H1 (cell line): ENCODE measurements around the gene HNF4A. TPM values are rescaled to one million over a fixed set of nuclear protein-coding genes. Genes with fewer than 3 reads are reported as not detected.

Experiments used
- CTCF ChIA-PET: fragments of 300-600 bp; sonication (Branson Sonifier 250); formaldehyde crosslinking; loops from one replicate; lab custom pipeline; 2021; ENCODE audit not compliant: partially characterized antibody; lab: Charles Lee
- POLR2A ChIA-PET: fragments of 300-600 bp; sonication (Branson Sonifier 250); formaldehyde crosslinking; loops from one replicate; lab custom pipeline; 2021; ENCODE audit warnings: inconsistent platforms; ENCODE audit not compliant: partially characterized antibody; lab: Charles Lee
- DNase-seq, 2 experiments: peaks; one replicate each; pipeline versions ENCODE4 v3.0.0 to v3.0.0-alpha.2; 2010 to 2022; ENCODE audit warnings: low spot score in 2 of 2, low read depth in 1 of 2, mixed read lengths in 1 of 2
- FAIRE-seq: peaks from 2 replicates; lab custom pipeline; 2011; peaks lifted over from hg19 to GRCh38; lab: Jason Lieb, UNC
- H2AFZ ChIP-seq: 2 replicates; pipeline ENCODE4 v1.8.1; 2012; ENCODE audit warnings: low read length, inconsistent platforms
- H2AK5ac ChIP-seq: 2 replicates; pipeline ENCODE4 v1.6.1; 2013; ENCODE audit warnings: low read depth, low read length
- H2BK120ac ChIP-seq: replicated peaks from 2 replicates; pipeline ENCODE3; 2013; ENCODE audit warnings: low read depth, low read length, inconsistent platforms
- H2BK12ac ChIP-seq: 2 replicates; pipeline ENCODE4 v1.6.1; 2013; ENCODE audit warnings: low read depth, low read length
- H2BK15ac ChIP-seq: 2 replicates; pipeline ENCODE4 v1.6.1; 2013; ENCODE audit warnings: low read length
- H2BK20ac ChIP-seq: 2 replicates; pipeline ENCODE4 v1.6.1; 2013; ENCODE audit warnings: low read length
- H2BK5ac ChIP-seq: 2 replicates; pipeline ENCODE4 v1.6.1; 2013; ENCODE audit warnings: low read depth, low read length
- H3K14ac ChIP-seq: 2 replicates; pipeline ENCODE4 v1.6.1; 2013; ENCODE audit warnings: inconsistent platforms; ENCODE audit not compliant: insufficient read length
- H3K18ac ChIP-seq: 2 replicates; pipeline ENCODE4 v1.6.1; 2013; ENCODE audit warnings: low read length; ENCODE audit errors: extremely low read depth
- H3K23ac ChIP-seq: 2 replicates; pipeline ENCODE4 v1.6.1; 2013; ENCODE audit warnings: inconsistent platforms; ENCODE audit not compliant: insufficient read length
- H3K23me2 ChIP-seq: 2 replicates; pipeline ENCODE4 v1.6.1; 2013; ENCODE audit warnings: low read depth, low read length
- H3K27ac ChIP-seq: 2 replicates; pipeline ENCODE4 v1.6.1; 2011; ENCODE audit warnings: low read depth, low read length, inconsistent platforms
- H3K27me3 ChIP-seq, 4 experiments: replicated peaks in 1 of 4; 1 replicate in 1 of 4; 2 replicates in 3 of 4; pipeline versions ENCODE4 v1.6.1 to v1.8.1; 2011 to 2013; ENCODE audit warnings: low read length in 3 of 4, mild to moderate bottlenecking in 3 of 4, inconsistent platforms in 2 of 4, mixed read lengths in 2 of 4, moderate library complexity in 1 of 4; ENCODE audit not compliant: control insufficient read depth in 3 of 4, insufficient read depth in 3 of 4; ENCODE audit errors: extremely low read depth in 1 of 4
- H3K36me3 ChIP-seq, 4 experiments: 2 replicates each; pipeline versions ENCODE4 v1.6.1 to v1.8.1; 2011 to 2013; ENCODE audit warnings: mild to moderate bottlenecking in 4 of 4, low read length in 3 of 4, moderate library complexity in 2 of 4, control low read depth in 1 of 4, inconsistent platforms in 1 of 4; ENCODE audit not compliant: insufficient read depth in 4 of 4, control insufficient read depth in 2 of 4
- H3K4ac ChIP-seq: replicated peaks from 2 replicates; pipeline ENCODE3; 2013; ENCODE audit warnings: low read length, low read depth, mixed read lengths, inconsistent platforms; ENCODE audit not compliant: insufficient read length
- H3K4me1 ChIP-seq, 4 experiments: replicated peaks in 1 of 4; 1 replicate in 1 of 4; 2 replicates in 3 of 4; pipeline versions ENCODE4 v1.6.1 to v1.8.1; 2011 to 2013; ENCODE audit warnings: low read length in 3 of 4, inconsistent platforms in 2 of 4, mixed read lengths in 1 of 4; ENCODE audit not compliant: insufficient read depth in 4 of 4, control insufficient read depth in 3 of 4
- H3K4me2 ChIP-seq, 2 experiments: 2 replicates each; pipeline versions ENCODE4 v1.6.1 to v1.8.1; 2011 to 2013; ENCODE audit warnings: low read depth in 2 of 2, low read length in 2 of 2, control low read depth in 1 of 2, inconsistent platforms in 1 of 2, mild to moderate bottlenecking in 1 of 2; ENCODE audit not compliant: insufficient read depth in 1 of 2
- H3K4me3 ChIP-seq, 4 experiments: fragments of 200-600, 300-600 bp in 1 of 4; sonication (generic), shearing (Covaris generic), sonication (Bioruptor Twin) in 1 of 4; 2 replicates each; pipeline versions ENCODE4 v1.5.1 to v1.8.1; 2011 to 2016; ENCODE audit warnings: low read length in 4 of 4, low read depth in 3 of 4, control low read depth in 2 of 4, inconsistent platforms in 2 of 4, mild to moderate bottlenecking in 2 of 4, mixed read lengths in 1 of 4, moderate library complexity in 1 of 4; ENCODE audit not compliant: insufficient read depth in 2 of 4; ENCODE audit errors: extremely low read depth in 1 of 4
- H3K56ac ChIP-seq: replicated peaks from 2 replicates; pipeline ENCODE3; 2013; ENCODE audit warnings: low read depth, mild to moderate bottlenecking, mixed read lengths, low read length, inconsistent platforms; ENCODE audit not compliant: insufficient read length
- H3K79me1 ChIP-seq: 2 replicates; pipeline ENCODE4 v1.6.1; 2013; ENCODE audit warnings: low read depth, low read length, control low read depth
- H3K79me2 ChIP-seq, 2 experiments: 2 replicates each; pipeline versions ENCODE4 v1.6.1 to v1.8.1; 2012 to 2013; ENCODE audit warnings: low read length in 2 of 2, mild to moderate bottlenecking in 2 of 2, inconsistent platforms in 1 of 2; ENCODE audit not compliant: insufficient read depth in 2 of 2, control insufficient read depth in 1 of 2
- H3K9ac ChIP-seq, 4 experiments: replicated peaks in 1 of 4; 1 replicate in 1 of 4; 2 replicates in 3 of 4; pipeline versions ENCODE4 v1.6.1 to v1.8.1; 2011 to 2013; ENCODE audit warnings: low read depth in 3 of 4, low read length in 3 of 4, control low read depth in 2 of 4, mild to moderate bottlenecking in 2 of 4, moderate library complexity in 2 of 4, inconsistent platforms in 1 of 4; ENCODE audit errors: extremely low read depth in 1 of 4
- H3K9me3 ChIP-seq, 2 experiments: 2 replicates each; pipeline versions ENCODE4 v1.6.1 to v1.8.1; 2012 to 2013; ENCODE audit warnings: mild to moderate bottlenecking in 2 of 2, moderate library complexity in 2 of 2, control low read depth in 1 of 2, inconsistent platforms in 1 of 2, low read depth in 1 of 2, low read length in 1 of 2, mixed read lengths in 1 of 2; ENCODE audit not compliant: insufficient read depth in 2 of 2
- H4K20me1 ChIP-seq, 2 experiments: replicated peaks in 1 of 2; 2 replicates each; pipeline versions ENCODE3 to v1.8.1; 2011 to 2013; ENCODE audit warnings: inconsistent platforms in 2 of 2, low read length in 2 of 2, mild to moderate bottlenecking in 1 of 2; ENCODE audit not compliant: insufficient read depth in 2 of 2, control insufficient read depth in 1 of 2
- H4K5ac ChIP-seq: 2 replicates; pipeline ENCODE4 v1.6.1; 2013; ENCODE audit warnings: low read length, low read depth, mixed read lengths, inconsistent platforms; ENCODE audit not compliant: insufficient read length
- H4K8ac ChIP-seq: 2 replicates; pipeline ENCODE4 v1.8.0; 2013; ENCODE audit warnings: mild to moderate bottlenecking, moderate library complexity, low read length, inconsistent platforms; ENCODE audit not compliant: insufficient read depth; ENCODE audit errors: extremely low read depth
- H4K91ac ChIP-seq: replicated peaks from 2 replicates; pipeline ENCODE3; 2013; ENCODE audit warnings: low read length, mixed read lengths, inconsistent platforms; ENCODE audit not compliant: insufficient read length
- BACH1 ChIP-seq: IDR thresholded peaks from 2 replicates; pipeline ENCODE4 v1.6.1; 2012; ENCODE audit warnings: low read length, improper control_type of control experiment
- GABPA ChIP-seq: IDR thresholded peaks from 2 replicates; pipeline ENCODE4 v1.6.1; 2011; ENCODE audit warnings: mild to moderate bottlenecking, low read length, moderate library complexity, borderline replicate concordance; ENCODE audit not compliant: insufficient read depth
- WGBS, 2 experiments: shearing (Covaris generic) in 1 of 2; methylation state at CpG; one replicate each; pipeline versions ENCODE4 v1.1.6 to v1.1.7; 2013 to 2015; ENCODE audit warnings: low lambda C conversion rate in 2 of 2, mixed read lengths in 2 of 2, inconsistent platforms in 1 of 2, low coverage in 1 of 2, missing lambda C conversion rate in 1 of 2; ENCODE audit not compliant: insufficient replicate concordance in 2 of 2, insufficient coverage in 1 of 2, insufficient read length in 1 of 2; ENCODE audit errors: extremely low coverage in 1 of 2, missing lambda C conversion rate in 1 of 2; 5-methylcytosine and 5-hydroxymethylcytosine counted together
- polyA plus RNA-seq, 7 experiments: library from polyadenylated mRNA; depleted of rRNA in 3 of 7; stranded (reverse) in 5 of 7; unstranded in 2 of 7; fragments of >200 nt in 5 of 7; fragments of 200-250 nt in 2 of 7; gene quantifications; 1 replicate in 5 of 7; 2 replicates in 1 of 7; 4 replicates in 1 of 7; pipeline versions ENCODE4 v1.2.1 to v1.2.3, GENCODE V29; 2011 to 2013; ENCODE audit warnings: missing spikeins in 2 of 7, mixed read lengths in 2 of 7
- total RNA-seq: library from RNA; stranded (reverse); fragmentation: NEBNext Ultra II Directional; extraction: Animal tissue kit (Norgen Biotek cat#: 25700); gene quantifications from 2 replicates; pipeline ENCODE4 v1.2.1, GENCODE V29; 2021

Gene HNF4A
- total and polyA plus RNA-seq, 2 of the 8 experiments (the other 6 are each of a cell fraction or from before 2014, with no cell fraction given), result 0.03 TPM; not detected in 1

DNA sequence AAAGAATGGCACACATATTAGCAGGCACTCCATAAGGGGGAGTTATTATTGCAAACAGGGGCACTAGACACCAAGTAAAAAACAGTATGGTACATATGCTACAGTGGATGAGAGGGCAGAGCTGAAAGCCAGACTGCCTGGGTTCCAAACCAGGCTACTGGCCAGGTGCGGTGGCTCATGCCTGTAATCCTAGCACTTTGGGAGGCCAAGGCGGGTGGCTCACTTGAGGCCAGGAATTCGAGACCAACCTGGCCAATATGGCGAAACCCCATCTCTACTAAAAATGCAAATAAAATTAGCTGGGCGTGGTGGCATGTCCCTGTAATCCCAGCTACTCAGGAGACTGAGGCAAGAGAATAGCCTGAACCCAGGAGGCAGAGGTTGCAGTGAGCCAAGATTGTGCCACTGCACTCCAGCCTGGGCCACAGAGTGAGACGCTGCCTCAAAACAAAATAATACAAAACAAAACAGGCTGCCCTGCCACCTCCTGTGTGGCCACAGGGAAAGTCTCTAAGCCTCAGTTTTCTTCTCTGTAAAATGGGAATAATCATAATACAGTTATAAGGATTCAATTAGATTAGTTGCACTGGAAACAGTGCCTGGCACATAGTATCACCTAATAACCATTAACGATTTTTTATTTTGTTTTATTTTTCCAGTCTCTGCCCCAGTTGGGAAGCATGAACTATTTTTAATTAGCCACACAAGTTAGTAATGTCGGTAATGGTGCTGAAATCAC lies 112.7 kb downstream of the HNF4A start:
- H2AK5ac ChIP-seq, result no peak overlapping the region
- H3K56ac ChIP-seq, result no peak overlapping the region
- H3K4ac ChIP-seq, result no peak overlapping the region
- H3K79me2 ChIP-seq, result no peaks in the 10 kb centered on the region
- no peak overlapping the region for H3K18ac ChIP-seq
- no peaks in the 10 kb centered on the region for H4K20me1 ChIP-seq
- no peak overlapping the region for H3K14ac ChIP-seq
- DNase-seq (no peak), FAIRE-seq (no peak)
- WGBS, 2 experiments, result 88% methylated on average over 8 of the region's 8 CpGs; no CpG with 5 or more reads in 1 of the 2 experiments
- POLR2A ChIA-PET, result interaction anchor here (0.6 to 1.0 kb wide), 2 partner anchors 26 to 28 kb away, joined by 3 read pairs; no protein-coding TSS in a partner anchor
- H3K4me3 ChIP-seq, result no peak overlapping the region
- no peak overlapping the region for H4K91ac ChIP-seq
- CTCF ChIA-PET, result interaction anchor here (0.7 to 2.8 kb wide), 4 partner anchors 11 to 251 kb away, joined by 3 to 9 read pairs (median 5); no protein-coding TSS in a partner anchor
- H2BK15ac ChIP-seq, result no peak overlapping the region
- H2BK120ac ChIP-seq, result no peak overlapping the region
- H3K9me3 ChIP-seq, result no peaks in the 10 kb centered on the region
- no peaks in the 10 kb centered on the region for H3K4me1 ChIP-seq
- H3K4me2 ChIP-seq, result no peak overlapping the region
- H3K79me1 ChIP-seq, result no peaks in the 10 kb centered on the region
- H3K23me2 ChIP-seq, result no peaks in the 10 kb centered on the region
- no peak overlapping the region for H3K27ac ChIP-seq
- H3K36me3 ChIP-seq, result no peaks in the 10 kb centered on the region
- no peaks in the 10 kb centered on the region; a peak in 1 of 7 replicates for H3K27me3 ChIP-seq
- H2BK12ac ChIP-seq, result no peak overlapping the region
- H3K9ac ChIP-seq, result no peak overlapping the region
- no peak overlapping the region for H4K5ac ChIP-seq
- no peak overlapping the region for H3K23ac ChIP-seq
- H2AFZ ChIP-seq, result no peak overlapping the region
- no peak overlapping the region for H2BK20ac ChIP-seq
- H2BK5ac ChIP-seq, result no peak overlapping the region
- no peak overlapping the region for H4K8ac ChIP-seq
- TF ChIP-seq BACH1 (no peak), GABPA (no peak)
